GM23248 (cell line): ENCODE results near the gene TRIP4.

Experiments used
- EZH2 ChIP-seq: fragments of 200-600 bp; sonication (generic); IDR thresholded peaks from 2 replicates; pipeline ENCODE4 v1.6.1; 2018; ENCODE audit warnings: antibody characterized with exemption, mild to moderate bottlenecking; ENCODE audit not compliant: insufficient read depth, poor library complexity, severe bottlenecking
- EZH2phosphoT487 ChIP-seq: fragments of 200-600 bp; sonication (generic); IDR thresholded peaks from 2 replicates; pipeline ENCODE4 v1.6.1; 2018; ENCODE audit warnings: antibody characterized with exemption, moderate library complexity, mild to moderate bottlenecking, low read depth; ENCODE audit not compliant: insufficient read depth

GRCh38 chr15:64369078-64369607 lies 18.5 kb upstream of the TRIP4 start:
- TF ChIP-seq EZH2 (no peak), EZH2phosphoT487 (no peak)
